ENCODE results near the gene NOB1. TPM values are rescaled to one million over a fixed set of nuclear protein-coding genes. Genes with fewer than 3 reads are reported as not detected.
A peak's percentile ranks its signal among the peaks of the same experiment; 100 is the strongest.

NOB1 gene
- total RNA-seq, 1 experiment from 2014 or later: 48.3 TPM

- H3K4me1 ChIP-seq (ENCODE audit: control insufficient read depth, insufficient read depth, low read length): no peaks in the 10 kb centered on the region; the same call in 1 of the 2 replicates
- POLR2A ChIA-PET: no interaction called here
- no TSS peak for BruUV-seq (replicated peaks)
- peaks cover 40% of the 10 kb centered on the region for H3K36me3 ChIP-seq (ENCODE audit: control insufficient read depth, insufficient read depth, low read length)
- in situ Hi-C loops (cut with HindIII; ENCODE audit: low pct_unique_long_range_greater_than_20kb, low sequenced_read_pairs) (no loop called here), intact Hi-C loops (cut with micrococcal nuclease; ENCODE audit: unreplicated experiment) (no loop called here)
- CTCF ChIA-PET: no interaction called here
- no peak overlapping the region for H3K27ac ChIP-seq (ENCODE audit: low read length)
- DNase-seq (ENCODE audit: low read depth, low spot score) (no peak), ATAC-seq (no peak)
- TF ChIP-seq SIN3A (IDR thresholded peaks at IDR 0.05; ENCODE audit: borderline replicate concordance, insufficient read depth, low read depth, low read length) (no peak), TCF7L2 (IDR thresholded peaks at IDR 0.05; ENCODE audit: low read depth, low read length) (no peak), POLR2AphosphoS5 (IDR thresholded peaks at IDR 0.05; ENCODE audit: low read depth, low read length) (no peak)
- TF ChIP-seq, protein P1, sequence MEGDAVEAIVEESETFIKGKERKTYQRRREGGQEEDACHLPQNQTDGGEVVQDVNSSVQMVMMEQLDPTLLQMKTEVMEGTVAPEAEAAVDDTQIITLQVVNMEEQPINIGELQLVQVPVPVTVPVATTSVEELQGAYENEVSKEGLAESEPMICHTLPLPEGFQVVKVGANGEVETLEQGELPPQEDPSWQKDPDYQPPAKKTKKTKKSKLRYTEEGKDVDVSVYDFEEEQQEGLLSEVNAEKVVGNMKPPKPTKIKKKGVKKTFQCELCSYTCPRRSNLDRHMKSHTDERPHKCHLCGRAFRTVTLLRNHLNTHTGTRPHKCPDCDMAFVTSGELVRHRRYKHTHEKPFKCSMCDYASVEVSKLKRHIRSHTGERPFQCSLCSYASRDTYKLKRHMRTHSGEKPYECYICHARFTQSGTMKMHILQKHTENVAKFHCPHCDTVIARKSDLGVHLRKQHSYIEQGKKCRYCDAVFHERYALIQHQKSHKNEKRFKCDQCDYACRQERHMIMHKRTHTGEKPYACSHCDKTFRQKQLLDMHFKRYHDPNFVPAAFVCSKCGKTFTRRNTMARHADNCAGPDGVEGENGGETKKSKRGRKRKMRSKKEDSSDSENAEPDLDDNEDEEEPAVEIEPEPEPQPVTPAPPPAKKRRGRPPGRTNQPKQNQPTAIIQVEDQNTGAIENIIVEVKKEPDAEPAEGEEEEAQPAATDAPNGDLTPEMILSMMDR (IDR thresholded peaks at IDR 0.05): no peak
- TF ChIP-seq, protein P2, sequence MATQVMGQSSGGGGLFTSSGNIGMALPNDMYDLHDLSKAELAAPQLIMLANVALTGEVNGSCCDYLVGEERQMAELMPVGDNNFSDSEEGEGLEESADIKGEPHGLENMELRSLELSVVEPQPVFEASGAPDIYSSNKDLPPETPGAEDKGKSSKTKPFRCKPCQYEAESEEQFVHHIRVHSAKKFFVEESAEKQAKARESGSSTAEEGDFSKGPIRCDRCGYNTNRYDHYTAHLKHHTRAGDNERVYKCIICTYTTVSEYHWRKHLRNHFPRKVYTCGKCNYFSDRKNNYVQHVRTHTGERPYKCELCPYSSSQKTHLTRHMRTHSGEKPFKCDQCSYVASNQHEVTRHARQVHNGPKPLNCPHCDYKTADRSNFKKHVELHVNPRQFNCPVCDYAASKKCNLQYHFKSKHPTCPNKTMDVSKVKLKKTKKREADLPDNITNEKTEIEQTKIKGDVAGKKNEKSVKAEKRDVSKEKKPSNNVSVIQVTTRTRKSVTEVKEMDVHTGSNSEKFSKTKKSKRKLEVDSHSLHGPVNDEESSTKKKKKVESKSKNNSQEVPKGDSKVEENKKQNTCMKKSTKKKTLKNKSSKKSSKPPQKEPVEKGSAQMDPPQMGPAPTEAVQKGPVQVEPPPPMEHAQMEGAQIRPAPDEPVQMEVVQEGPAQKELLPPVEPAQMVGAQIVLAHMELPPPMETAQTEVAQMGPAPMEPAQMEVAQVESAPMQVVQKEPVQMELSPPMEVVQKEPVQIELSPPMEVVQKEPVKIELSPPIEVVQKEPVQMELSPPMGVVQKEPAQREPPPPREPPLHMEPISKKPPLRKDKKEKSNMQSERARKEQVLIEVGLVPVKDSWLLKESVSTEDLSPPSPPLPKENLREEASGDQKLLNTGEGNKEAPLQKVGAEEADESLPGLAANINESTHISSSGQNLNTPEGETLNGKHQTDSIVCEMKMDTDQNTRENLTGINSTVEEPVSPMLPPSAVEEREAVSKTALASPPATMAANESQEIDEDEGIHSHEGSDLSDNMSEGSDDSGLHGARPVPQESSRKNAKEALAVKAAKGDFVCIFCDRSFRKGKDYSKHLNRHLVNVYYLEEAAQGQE (IDR thresholded peaks at IDR 0.05; ENCODE audit: insufficient read depth in 1 of 2, low read depth in 2 of 2, low read length in 1 of 2): no peak
- no peak overlapping the region for H3K4me3 ChIP-seq (ENCODE audit: low read depth in 2 of 2, low read length in 2 of 2)
- H3K27me3 ChIP-seq (ENCODE audit: control insufficient read depth, insufficient read depth, low read length): no peaks in the 10 kb centered on the region
- H3K9me3 ChIP-seq (ENCODE audit: control insufficient read depth, insufficient read depth, low read depth, low read length): no peaks in the 10 kb centered on the region
Measured at GRCh38 chr16:69701866-69702265, 52.9 kb downstream of the NOB1 start.

- DNase-seq (ENCODE audit: low read depth, low spot score): no peak
- BruUV-seq (replicated peaks): TSS peak; percentile 5
- ATAC-seq: no peak
- in situ Hi-C loops (cut with HindIII; ENCODE audit: low pct_unique_long_range_greater_than_20kb, low sequenced_read_pairs): no loop called here
- Histone ChIP-seq H3K9me3 (ENCODE audit: control insufficient read depth, insufficient read depth, low read depth, low read length) (no peaks in the 10 kb centered on the region), H3K36me3 (ENCODE audit: control insufficient read depth, insufficient read depth, low read length) (peaks cover 45% of the 10 kb centered on the region), H3K27me3 (ENCODE audit: control insufficient read depth, insufficient read depth, low read length) (no peaks in the 10 kb centered on the region), H3K4me3 (ENCODE audit: low read depth in 2 of 2, low read length in 2 of 2) (no peak overlapping the region), H3K27ac (ENCODE audit: low read length) (no peak overlapping the region), H3K4me1 (ENCODE audit: control insufficient read depth, insufficient read depth, low read length) (no peaks in the 10 kb centered on the region; the same call in 1 of the 2 replicates)
- POLR2A ChIA-PET: no interaction called here
- CTCF ChIA-PET: no interaction called here
- no peak for TF ChIP-seq POLR2AphosphoS5 (IDR thresholded peaks at IDR 0.05; ENCODE audit: low read depth, low read length)
- no peak for TF ChIP-seq SIN3A (IDR thresholded peaks at IDR 0.05; ENCODE audit: borderline replicate concordance, insufficient read depth, low read depth, low read length)
- TF ChIP-seq TCF7L2 (IDR thresholded peaks at IDR 0.05; ENCODE audit: low read depth, low read length): no peak
- TF ChIP-seq, protein P1 (IDR thresholded peaks at IDR 0.05): no peak
- TF ChIP-seq, protein P2 (IDR thresholded peaks at IDR 0.05; ENCODE audit: insufficient read depth in 1 of 2, low read depth in 2 of 2, low read length in 1 of 2): no peak
- intact Hi-C loops (cut with micrococcal nuclease; ENCODE audit: unreplicated experiment): no loop called here
Measured at GRCh38 chr16:69701452-69701851, 53.3 kb downstream of the NOB1 start.

All from Panc1 (cell line).